ENCODE measurements around the gene PDE4D.
A peak's percentile ranks its signal among the peaks of the same experiment; 100 is the strongest.

The PDE4D gene

GRCh38 chr5:59838067-59838466, 55.5 kb downstream of the PDE4D start:
- DNase-seq = no peak

- DNase-seq = no peak
Measured at GRCh38 chr5:59837071-59837470, 56.5 kb downstream of the PDE4D start.

- DNase-seq = no peak
Measured at GRCh38 chr5:59835800-59836199, 57.7 kb downstream of the PDE4D start.

- no peak for DNase-seq
Measured at GRCh38 chr5:59833448-59833847, 60.1 kb downstream of the PDE4D start.

GRCh38 chr5:59832577-59833301, 60.8 kb downstream of the PDE4D start:
- no peak for DNase-seq

GRCh38 chr5:59831326-59832010, 62.1 kb downstream of the PDE4D start:
- DNase-seq = no peak

GRCh38 chr5:59830536-59831200, 62.9 kb downstream of the PDE4D start:
- DNase-seq = no peak

- no peak for DNase-seq
Measured at GRCh38 chr5:59829922-59830321, 63.6 kb downstream of the PDE4D start.

GRCh38 chr5:59829386-59829785, 64.1 kb downstream of the PDE4D start:
- DNase-seq = no peak

GRCh38 chr5:59828623-59829022, 64.9 kb downstream of the PDE4D start:
- DNase-seq = no peak

GRCh38 chr5:59826996-59827395, 66.5 kb downstream of the PDE4D start:
- DNase-seq = no peak

- DNase-seq = no peak
Measured at GRCh38 chr5:59823420-59823819, 70.1 kb downstream of the PDE4D start.

- no peak for DNase-seq
Measured at GRCh38 chr5:59819806-59820205, 73.7 kb downstream of the PDE4D start.

- no peak for DNase-seq
Measured at GRCh38 chr5:59817536-59817935, 76.0 kb downstream of the PDE4D start.

GRCh38 chr5:59816654-59817300, 76.7 kb downstream of the PDE4D start:
- DNase-seq = no peak

- no peak for DNase-seq
Measured at GRCh38 chr5:59814537-59814872, 79.0 kb downstream of the PDE4D start.

GRCh38 chr5:59813761-59814536, 79.6 kb downstream of the PDE4D start:
- DNase-seq = no peak

GRCh38 chr5:59810041-59810440, 83.5 kb downstream of the PDE4D start:
- DNase-seq = peak; percentile 13

GRCh38 chr5:59807806-59808205, 85.7 kb downstream of the PDE4D start:
- DNase-seq = no peak

- DNase-seq = no peak
Measured at GRCh38 chr5:59800347-59800893, 93.1 kb downstream of the PDE4D start.

- no peak for DNase-seq
Measured at GRCh38 chr5:59799668-59800346, 93.7 kb downstream of the PDE4D start.

Measured in NCI-H2171 (cell line).